ENCODE data around the gene INO80. TPM values are rescaled to one million over a fixed set of nuclear protein-coding genes. Genes with fewer than 3 reads are reported as not detected.

INO80 gene
- total RNA-seq, 1 experiment from 2014 or later, result 33.8 TPM

DNA sequence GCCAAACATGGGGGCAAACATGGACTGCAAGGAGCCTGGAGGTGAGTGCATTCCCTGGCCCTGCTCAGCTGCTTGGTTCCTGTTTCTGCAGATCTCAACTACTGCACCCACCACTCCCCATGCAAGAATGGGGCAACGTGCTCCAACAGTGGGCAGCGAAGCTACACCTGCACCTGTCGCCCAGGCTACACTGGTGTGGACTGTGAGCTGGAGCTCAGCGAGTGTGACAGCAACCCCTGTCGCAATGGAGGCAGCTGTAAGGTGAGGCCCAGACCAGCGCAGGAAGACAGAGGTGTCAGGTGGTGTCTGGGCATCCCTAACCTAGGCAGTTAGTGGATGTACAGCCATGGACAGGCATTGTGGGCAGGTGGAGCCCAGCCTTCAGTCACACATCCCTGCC lies 181.6 kb downstream of the INO80 start:
- DNase-seq (ENCODE audit: unreplicated experiment), result no peak
- Mint-ChIP-seq H3K27me3 (ENCODE audit: insufficient read depth, unreplicated experiment) (peaks cover 22% of the 10 kb centered on the region), H3K9me3 (ENCODE audit: unreplicated experiment) (no peaks in the 10 kb centered on the region), H3K36me3 (ENCODE audit: insufficient read depth, unreplicated experiment) (peaks cover 5% of the 10 kb centered on the region), H3K4me1 (ENCODE audit: insufficient read depth, unreplicated experiment) (peaks cover 13% of the 10 kb centered on the region), H3K4me3 (ENCODE audit: unreplicated experiment) (no peak overlapping the region), H3K27ac (ENCODE audit: low read depth, unreplicated experiment) (no peak overlapping the region)
- TF ChIP-seq, protein P1, sequence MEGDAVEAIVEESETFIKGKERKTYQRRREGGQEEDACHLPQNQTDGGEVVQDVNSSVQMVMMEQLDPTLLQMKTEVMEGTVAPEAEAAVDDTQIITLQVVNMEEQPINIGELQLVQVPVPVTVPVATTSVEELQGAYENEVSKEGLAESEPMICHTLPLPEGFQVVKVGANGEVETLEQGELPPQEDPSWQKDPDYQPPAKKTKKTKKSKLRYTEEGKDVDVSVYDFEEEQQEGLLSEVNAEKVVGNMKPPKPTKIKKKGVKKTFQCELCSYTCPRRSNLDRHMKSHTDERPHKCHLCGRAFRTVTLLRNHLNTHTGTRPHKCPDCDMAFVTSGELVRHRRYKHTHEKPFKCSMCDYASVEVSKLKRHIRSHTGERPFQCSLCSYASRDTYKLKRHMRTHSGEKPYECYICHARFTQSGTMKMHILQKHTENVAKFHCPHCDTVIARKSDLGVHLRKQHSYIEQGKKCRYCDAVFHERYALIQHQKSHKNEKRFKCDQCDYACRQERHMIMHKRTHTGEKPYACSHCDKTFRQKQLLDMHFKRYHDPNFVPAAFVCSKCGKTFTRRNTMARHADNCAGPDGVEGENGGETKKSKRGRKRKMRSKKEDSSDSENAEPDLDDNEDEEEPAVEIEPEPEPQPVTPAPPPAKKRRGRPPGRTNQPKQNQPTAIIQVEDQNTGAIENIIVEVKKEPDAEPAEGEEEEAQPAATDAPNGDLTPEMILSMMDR (IDR thresholded peaks at IDR 0.05; ENCODE audit: unreplicated experiment), result no peak
- BruUV-seq (replicated peaks), result no TSS peak
- POLR2A ChIA-PET, result no interaction called here
- CTCF ChIA-PET, result interaction anchor here (1.5 kb wide), 1 partner anchor 88 kb away, joined by 5 read pairs; no protein-coding TSS in a partner anchor
- intact Hi-C loops (cut with micrococcal nuclease), result no loop called here

DNA sequence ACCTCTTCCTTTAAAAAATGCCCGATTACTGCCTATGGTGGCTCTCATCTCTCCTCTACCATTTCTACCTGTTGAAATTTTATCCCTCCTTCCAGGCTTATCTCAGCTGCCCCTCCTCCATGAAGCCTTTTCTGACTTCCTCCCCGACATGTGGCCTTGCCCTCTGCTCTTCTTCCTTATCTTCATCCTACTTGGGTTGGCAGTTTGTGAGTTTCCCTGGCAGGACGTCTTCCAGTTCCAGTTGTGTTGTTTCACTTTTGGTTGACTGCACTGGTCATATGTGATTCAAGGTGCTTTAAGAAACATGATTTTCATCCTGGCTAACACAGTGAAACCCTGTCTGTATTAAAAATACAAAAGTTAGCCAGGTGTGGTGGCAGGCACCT lies 182.6 kb downstream of the INO80 start:
- Mint-ChIP-seq H3K27me3 (ENCODE audit: insufficient read depth, unreplicated experiment) (peaks cover 31% of the 10 kb centered on the region), H3K36me3 (ENCODE audit: insufficient read depth, unreplicated experiment) (peaks cover 5% of the 10 kb centered on the region), H3K4me1 (ENCODE audit: insufficient read depth, unreplicated experiment) (peaks cover 17% of the 10 kb centered on the region), H3K27ac (ENCODE audit: low read depth, unreplicated experiment) (no peak overlapping the region), H3K9me3 (ENCODE audit: unreplicated experiment) (no peaks in the 10 kb centered on the region), H3K4me3 (ENCODE audit: unreplicated experiment) (no peak overlapping the region)
- CTCF ChIA-PET, result interaction anchor here (6.1 kb wide), 1 partner anchor 8 kb away, joined by 48 read pairs; no protein-coding TSS in a partner anchor
- intact Hi-C loops (cut with micrococcal nuclease), result no loop called here
- TF ChIP-seq, protein P1 (IDR thresholded peaks at IDR 0.05; ENCODE audit: unreplicated experiment), result no peak
- no TSS peak for BruUV-seq (replicated peaks)
- POLR2A ChIA-PET, result no interaction called here
- DNase-seq (ENCODE audit: unreplicated experiment), result no peak

DNA sequence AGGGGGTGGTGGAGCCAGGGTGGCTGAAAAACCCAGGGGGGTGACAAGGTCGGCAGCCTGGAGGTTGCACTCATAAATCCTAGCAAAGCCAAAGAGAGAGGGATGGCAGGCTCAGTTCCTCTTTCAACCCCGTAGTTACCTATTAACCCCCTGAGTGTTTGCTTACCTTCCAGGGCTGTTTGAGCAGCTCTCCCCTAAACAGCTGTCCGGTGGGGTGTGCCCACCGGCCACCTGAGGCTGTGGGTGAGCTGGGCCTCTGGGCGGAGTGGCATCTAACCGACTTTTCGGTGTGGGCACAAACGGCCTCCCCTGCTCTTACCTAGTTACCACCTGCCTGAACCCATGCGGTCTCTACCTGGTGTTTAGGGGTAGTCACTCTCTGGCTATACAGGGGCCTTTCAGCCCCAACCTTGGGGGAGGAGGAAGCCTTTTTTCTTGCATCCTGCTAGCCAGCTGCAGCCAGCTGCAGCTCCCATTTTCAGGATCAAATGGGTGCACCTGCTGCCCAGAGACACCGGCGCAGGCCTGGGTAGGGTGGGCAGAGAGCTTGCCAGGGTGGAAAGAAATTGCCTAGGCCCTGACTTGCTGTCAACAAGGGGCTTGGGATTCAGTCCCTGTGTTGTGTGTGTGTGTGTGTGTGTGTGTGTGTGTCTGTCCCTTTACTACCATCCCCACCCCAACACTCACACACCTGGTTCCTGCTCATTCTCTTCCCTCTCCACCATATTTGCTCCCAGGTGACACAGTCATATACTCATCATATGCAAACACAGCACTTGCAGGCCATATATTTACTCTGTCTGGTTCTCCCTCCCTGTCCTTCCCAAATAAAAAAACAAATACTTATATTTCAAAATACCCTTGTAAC lies 183.2 kb downstream of the INO80 start:
- Mint-ChIP-seq H3K4me1 (ENCODE audit: insufficient read depth, unreplicated experiment) (peaks cover 15% of the 10 kb centered on the region), H3K4me3 (ENCODE audit: unreplicated experiment) (no peak overlapping the region), H3K27me3 (ENCODE audit: insufficient read depth, unreplicated experiment) (peaks cover 37% of the 10 kb centered on the region), H3K9me3 (ENCODE audit: unreplicated experiment) (no peaks in the 10 kb centered on the region), H3K27ac (ENCODE audit: low read depth, unreplicated experiment) (no peak overlapping the region), H3K36me3 (ENCODE audit: insufficient read depth, unreplicated experiment) (peaks cover under 1% of the 10 kb centered on the region)
- CTCF ChIA-PET, result interaction anchor here (1.1 to 6.1 kb wide), 2 partner anchors 9 to 14 kb away, joined by 4 to 48 read pairs; no protein-coding TSS in a partner anchor
- TF ChIP-seq, protein P1 (IDR thresholded peaks at IDR 0.05; ENCODE audit: unreplicated experiment), result no peak
- intact Hi-C loops (cut with micrococcal nuclease), result no loop called here
- POLR2A ChIA-PET, result no interaction called here
- no peak for DNase-seq (ENCODE audit: unreplicated experiment)
- BruUV-seq (replicated peaks), result no TSS peak

DNA sequence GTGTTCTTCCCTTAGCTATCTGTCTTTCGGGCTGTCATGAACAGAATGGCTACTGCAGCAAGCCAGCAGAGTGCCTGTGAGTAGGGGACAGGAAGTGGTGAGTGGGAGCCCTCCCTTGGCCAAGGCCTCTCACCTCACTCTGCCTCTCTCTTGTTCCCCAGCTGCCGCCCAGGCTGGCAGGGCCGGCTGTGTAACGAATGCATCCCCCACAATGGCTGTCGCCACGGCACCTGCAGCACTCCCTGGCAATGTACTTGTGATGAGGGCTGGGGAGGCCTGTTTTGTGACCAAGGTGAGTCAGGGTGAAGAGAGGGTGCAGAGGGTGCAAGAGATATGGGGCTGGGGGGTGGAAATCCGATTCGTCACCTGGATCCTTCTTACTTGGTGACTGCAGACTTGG lies 183.9 kb downstream of the INO80 start:
- no TSS peak for BruUV-seq (replicated peaks)
- intact Hi-C loops (cut with micrococcal nuclease), result no loop called here
- POLR2A ChIA-PET, result no interaction called here
- Mint-ChIP-seq H3K4me1 (ENCODE audit: insufficient read depth, unreplicated experiment) (peaks cover 13% of the 10 kb centered on the region), H3K27me3 (ENCODE audit: insufficient read depth, unreplicated experiment) (peaks cover 45% of the 10 kb centered on the region), H3K9me3 (ENCODE audit: unreplicated experiment) (no peaks in the 10 kb centered on the region), H3K27ac (ENCODE audit: low read depth, unreplicated experiment) (no peak overlapping the region), H3K4me3 (ENCODE audit: unreplicated experiment) (no peak overlapping the region), H3K36me3 (ENCODE audit: insufficient read depth, unreplicated experiment) (no peaks in the 10 kb centered on the region)
- TF ChIP-seq, protein P1 (IDR thresholded peaks at IDR 0.05; ENCODE audit: unreplicated experiment), result no peak
- CTCF ChIA-PET, result interaction anchor here (0.7 to 6.1 kb wide), 4 partner anchors 10 to 252 kb away, joined by 3 to 48 read pairs (median 4); no protein-coding TSS in a partner anchor
- DNase-seq (ENCODE audit: unreplicated experiment), result no peak

Data from MCF 10A (cell line).